CD4-positive, alpha-beta T cell treated with Interleukin-17A for 4 hours (primary cell): ENCODE measurements around the gene DAG1.

Source experiments
- DNase-seq: peaks from one replicate; pipeline ENCODE4 v3.0.0-alpha.2; 2020; ENCODE audit warnings: mixed read lengths

Gene DAG1

GRCh38 chr3:49518441-49518840 is 48.4 kb downstream of the DAG1 start:
- no peak for DNase-seq

DNA sequence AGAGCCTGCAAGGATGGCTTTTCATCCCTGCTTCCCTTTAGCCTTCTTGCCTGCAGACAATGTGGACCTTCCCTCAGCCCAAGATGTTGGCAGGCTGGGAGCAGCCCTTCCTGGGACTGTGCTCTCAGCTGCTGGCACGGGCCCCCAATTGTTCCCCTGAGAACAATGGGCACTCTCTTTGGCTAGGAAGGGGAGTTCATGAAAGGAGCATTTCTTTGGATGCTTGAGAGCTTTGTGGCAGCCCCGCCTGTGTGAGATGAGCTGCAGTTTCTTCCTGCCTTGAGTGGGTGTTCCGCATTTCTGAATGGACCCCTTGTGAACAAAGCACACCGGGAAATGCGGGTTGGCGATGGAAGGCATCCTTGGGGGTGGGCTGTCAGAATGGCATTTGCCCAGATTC is 49.2 kb downstream of the DAG1 start:
- no peak for DNase-seq

- no peak for DNase-seq
These were observed 49.9 kb downstream of the DAG1 start for GRCh38 chr3:49519916-49520385.

DNA sequence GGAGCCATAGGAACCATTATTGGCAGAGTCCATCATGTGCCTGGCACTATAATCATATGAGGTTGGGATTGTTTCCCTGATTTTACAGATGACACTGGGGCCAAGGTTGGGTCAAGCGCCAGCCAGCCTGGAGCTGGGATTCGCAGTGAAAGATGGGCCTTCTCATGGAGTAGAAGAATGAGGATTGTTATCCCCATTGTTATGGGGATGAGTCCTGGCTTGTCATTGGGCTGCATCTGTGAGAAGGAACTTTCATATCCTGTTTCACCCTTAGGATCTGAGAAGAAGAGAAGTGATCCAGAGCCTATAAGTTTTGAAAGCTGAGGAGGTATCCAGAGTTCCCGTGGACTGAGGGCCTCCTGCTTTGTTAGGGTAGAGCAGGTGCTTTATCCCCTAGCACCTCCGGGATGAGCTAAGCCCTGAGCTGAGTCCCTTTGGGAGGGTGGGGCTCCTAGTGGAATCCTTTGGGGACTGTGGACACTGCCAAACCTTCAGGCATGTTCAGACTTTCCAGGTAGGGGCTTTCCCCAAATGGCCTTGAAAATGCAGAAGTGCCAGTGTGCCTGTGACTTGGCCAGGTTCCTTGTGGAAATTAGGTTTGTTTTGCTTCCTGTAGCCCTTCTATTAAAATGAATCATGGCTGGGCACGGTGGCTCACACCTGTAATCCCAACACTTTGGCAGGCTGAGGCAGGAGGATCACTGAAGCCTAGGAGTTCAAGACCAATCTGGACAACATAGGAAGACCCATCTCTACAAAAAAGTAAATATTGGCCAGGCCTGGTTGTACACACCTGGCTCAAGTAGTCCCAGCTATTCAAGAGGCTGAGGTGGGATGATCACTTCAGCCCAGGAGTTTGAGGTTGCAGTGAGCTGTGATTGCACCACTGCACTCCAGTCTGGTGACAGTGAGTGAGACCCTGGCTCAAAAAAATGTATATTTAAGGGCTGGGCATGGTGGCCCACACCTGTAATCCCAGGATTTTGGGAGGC is 54.0 kb downstream of the DAG1 start:
- no peak for DNase-seq

GRCh38 chr3:49529567-49529966 is 59.5 kb downstream of the DAG1 start:
- DNase-seq = no peak

DNA sequence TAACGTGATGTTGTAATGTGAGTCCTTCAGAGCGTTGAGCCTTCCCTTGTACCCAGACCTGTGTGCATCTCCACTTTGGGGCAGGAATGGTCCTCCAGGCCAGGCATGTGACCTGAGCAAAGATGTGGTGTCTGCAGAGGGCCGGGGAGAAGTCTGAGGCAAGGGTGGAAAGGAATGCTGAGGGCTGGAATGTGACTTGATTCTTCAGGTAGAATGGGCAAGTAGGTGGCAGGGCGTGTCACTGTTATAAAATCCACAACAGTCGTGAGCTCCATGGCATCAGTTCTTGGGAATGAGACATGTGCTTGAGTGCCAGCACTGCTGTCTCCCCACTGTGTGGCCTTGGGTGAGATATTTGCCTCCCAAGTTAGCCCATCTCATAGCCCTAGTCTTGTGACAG is 60.2 kb downstream of the DAG1 start:
- DNase-seq = no peak

DNA sequence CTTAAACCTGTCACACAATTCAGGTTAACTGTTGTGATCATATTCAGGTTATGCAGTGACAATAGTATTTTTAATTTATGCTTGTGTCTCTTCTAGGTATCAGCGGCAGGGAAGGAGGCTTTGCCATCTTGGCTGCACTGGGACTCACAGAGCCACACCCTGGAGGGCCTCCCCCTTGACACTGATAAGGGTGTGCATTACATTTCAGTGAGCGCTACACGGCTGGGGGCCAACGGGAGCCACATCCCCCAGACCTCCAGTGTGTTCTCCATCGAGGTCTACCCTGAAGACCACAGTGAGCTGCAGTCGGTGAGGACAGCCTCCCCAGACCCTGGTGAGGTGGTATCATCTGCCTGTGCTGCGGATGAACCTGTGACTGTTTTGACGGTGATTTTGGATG is 60.6 kb downstream of the DAG1 start:
- no peak for DNase-seq

- DNase-seq = no peak
These were observed 61.2 kb downstream of the DAG1 start for GRCh38 chr3:49531218-49531617.

GRCh38 chr3:49531715-49532114 is 61.6 kb downstream of the DAG1 start:
- no peak for DNase-seq

GRCh38 chr3:49533031-49533430 is 63.0 kb downstream of the DAG1 start:
- DNase-seq = no peak

- no peak for DNase-seq
These were observed 63.9 kb downstream of the DAG1 start for GRCh38 chr3:49533786-49534519.

DNA sequence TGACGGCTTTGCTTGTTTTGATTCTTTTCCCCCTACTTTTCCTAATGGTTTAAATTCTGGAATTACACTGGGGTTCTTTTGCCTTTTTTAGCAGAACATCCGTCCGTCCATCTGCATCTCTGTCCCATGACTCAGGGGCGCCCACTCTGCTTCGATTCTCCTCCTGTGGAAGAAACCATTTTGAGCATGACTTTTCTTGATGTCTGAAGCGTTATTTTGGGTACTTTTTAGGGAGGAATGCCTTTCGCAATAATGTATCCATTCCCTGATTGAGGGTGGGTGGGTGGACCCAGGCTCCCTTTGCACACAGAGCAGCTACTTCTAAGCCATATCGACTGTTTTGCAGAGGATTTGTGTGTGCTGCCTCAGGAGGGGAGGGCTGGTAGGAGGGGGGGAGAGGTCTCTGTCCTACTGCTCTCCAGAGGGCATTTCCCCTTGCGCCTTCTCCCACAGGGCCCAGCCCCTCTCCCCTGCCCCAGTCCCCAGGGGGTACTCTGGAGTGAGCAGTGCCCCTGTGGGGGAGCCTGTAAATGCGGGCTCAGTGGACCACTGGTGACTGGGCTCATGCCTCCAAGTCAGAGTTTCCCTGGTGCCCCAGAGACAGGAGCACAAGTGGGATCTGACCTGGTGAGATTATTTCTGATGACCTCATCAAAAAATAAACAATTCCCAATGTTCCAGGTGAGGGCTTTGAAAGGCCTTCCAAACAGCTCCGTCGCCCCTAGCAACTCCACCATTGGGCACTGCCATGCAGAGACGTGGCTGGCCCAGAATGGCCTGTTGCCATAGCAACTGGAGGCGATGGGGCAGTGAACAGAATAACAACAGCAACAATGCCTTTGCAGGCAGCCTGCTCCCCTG is 64.7 kb downstream of the DAG1 start:
- no peak for DNase-seq

DNA sequence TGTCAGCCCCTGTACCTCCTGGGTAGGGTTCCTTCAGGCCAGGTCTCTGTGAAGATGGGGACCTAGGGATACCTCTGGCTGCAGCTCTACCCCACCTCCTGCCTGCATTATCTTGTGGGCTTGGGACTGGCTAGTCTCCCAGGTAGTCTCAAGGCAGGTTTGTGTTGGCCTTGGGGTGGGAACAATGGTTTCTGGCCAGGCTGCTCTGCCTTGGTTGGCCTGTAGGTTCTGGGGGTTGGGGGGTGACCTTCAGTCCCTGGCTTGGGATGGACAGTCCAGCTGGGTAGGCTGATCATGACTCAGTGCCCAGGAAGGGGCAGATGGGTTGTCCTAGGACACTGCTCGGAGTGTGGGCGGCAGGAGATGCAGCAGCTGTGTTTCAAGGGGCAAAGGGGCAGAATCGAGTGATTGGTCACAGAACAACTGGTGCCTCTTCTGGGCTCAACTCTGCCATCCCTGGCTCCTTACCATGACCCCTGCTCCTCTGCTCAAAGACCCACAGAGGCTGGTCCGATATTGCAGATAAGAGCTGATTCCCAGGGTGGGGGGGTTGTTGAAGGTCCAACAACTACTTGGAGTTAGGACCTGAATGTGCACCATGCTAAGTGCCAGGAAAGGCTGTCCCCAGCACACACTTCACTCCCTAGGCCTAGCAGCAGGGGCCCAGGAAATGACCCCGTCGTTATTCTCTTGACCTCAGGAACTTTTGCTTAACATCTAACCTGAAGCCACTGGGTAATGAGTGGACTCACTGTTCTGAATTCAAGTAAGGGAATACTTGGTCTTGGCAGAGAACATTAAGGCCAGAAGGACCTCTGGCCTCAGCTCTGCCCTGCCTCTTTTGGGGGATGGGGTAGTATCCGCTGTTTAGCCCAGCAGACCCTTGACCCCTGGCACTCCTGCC is 66.2 kb downstream of the DAG1 start:
- DNase-seq = no peak

DNA sequence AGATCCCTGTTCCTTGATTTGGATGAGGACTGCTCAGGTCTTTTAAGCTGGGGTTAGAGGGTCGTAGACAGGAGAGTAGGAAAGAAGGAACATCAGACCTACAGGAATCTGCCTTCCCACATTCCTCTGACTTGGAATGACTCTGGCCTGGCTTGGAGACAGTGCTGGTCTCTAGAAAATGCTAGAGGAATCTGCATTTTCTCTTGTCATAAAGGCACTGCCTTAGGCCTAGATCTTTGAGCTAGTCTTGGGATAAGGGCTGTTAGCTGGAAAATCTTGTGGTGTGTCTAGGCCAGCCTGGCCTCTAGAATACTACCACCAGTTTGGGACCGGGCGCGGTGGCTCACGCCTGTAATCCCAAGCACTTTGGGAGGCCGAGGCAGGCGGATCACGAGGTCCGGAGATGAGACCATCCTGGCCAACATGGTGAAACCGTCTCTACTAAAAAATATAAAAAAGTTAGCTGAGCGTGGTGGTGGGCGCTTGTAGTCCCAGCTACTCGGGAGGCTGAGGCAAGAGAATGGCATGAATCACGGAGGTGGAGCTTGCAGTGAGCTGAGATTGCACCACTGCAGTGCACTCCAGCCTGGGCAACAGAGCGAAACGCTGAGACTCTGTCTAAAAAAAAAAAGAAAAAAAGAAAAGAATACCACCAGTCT is 66.9 kb downstream of the DAG1 start:
- no peak for DNase-seq

DNA sequence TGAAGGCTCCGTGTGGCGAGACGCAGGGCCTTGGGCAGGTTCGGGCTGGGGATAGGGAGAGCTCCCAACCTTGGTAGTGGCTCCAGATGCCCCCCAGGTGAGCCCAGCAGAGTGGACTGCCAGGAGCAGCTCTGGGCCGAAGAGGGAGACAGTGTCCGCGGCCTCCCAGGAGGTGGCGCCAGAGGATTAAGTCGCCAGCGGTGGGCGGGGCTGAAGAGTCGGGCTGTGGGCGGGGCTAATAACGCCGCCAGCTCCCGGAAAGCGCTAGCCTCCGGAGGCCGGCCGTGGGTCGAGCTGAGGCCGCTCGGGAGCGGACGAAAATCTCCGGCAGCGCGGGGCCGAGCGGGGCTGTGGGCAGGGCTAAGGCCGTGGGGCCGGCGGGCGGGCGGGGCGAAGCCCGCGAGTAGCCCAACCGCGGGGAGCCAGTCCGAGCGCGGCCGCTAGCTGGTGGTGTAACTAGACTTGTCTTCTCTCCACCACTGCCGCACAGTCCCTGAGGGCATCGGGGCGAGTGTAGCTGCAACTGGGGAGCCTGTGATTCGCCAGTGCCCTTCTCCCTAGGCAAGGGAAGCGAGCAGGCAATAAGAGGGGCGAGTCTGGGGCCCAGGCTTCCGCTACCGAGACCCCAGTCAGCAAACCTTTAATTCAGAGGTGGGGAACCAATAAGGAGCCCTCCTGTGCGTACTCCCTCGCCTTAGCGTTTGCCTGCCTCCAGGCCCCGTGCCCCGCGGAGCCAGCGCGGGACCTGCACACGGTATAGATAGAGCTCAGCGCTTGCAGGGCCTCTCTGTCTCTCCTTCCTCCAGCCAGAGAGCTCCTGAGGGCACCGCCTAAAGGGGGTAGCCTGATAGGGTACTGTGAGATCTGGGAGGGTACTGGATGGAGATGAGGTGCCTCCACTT is 69.8 kb downstream of the DAG1 start:
- DNase-seq = peak; percentile 94

DNA sequence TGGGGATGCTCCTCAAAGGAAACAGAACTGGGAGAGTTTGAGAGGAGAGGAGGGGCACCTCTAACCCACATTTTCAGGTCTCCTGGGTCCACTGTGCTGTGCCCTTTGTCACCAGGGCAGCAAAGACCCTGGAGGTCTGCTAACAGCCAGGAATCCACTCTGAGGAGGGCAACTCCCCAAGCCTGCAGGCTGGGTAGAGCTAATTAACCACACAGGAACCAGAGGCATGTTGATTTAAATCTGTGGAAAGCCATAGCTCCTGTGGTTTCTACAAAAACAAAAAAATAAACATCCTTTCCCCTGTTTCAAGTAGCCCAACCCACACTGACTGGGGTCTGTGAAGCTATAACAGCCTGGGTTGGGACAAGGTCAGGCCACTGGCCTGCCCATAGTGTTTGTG is 82.0 kb downstream of the DAG1 start:
- DNase-seq = no peak

GRCh38 chr3:49553324-49553691 is 83.2 kb downstream of the DAG1 start:
- no peak for DNase-seq

- peak; percentile 88 for DNase-seq
These were observed 83.9 kb downstream of the DAG1 start, which contains the start of gene BSN for GRCh38 chr3:49553692-49554632. Gene BSN, plus strand, starts transcription at chr3:49554477. Its CDS starts 126 bp downstream, at chr3:49554603.
